Loucy (cell line): ENCODE data around the gene MDGA2.
"Not testable (repeated sequence)": the region's sequence is repeated elsewhere in the genome, so short reads cannot be mapped to it uniquely, and the experiment has no call there.

ENCODE experiments used
- H2AFZ ChIP-seq: fragments of 200-600 bp; sonication (generic); 2 replicates; pipeline ENCODE4 v1.6.0; 2016; ENCODE audit warnings: antibody characterized with exemption, mild to moderate bottlenecking, low read length, moderate library complexity
- H3F3A ChIP-seq: fragments of 200-600 bp; 2 replicates; pipeline ENCODE4 v1.6.0; 2016; ENCODE audit warnings: antibody characterized with exemption, low read depth, mild to moderate bottlenecking
- H3K27me3 ChIP-seq: fragments of 200-600 bp; sonication (generic); 2 replicates; pipeline ENCODE4 v1.6.1; 2014; ENCODE audit warnings: low read length, mild to moderate bottlenecking; ENCODE audit not compliant: insufficient read depth, poor library complexity, severe bottlenecking
- H3K36me3 ChIP-seq: fragments of 200-600 bp; sonication (generic); 2 replicates; pipeline ENCODE4 v1.6.1; 2016; ENCODE audit warnings: low read length; ENCODE audit not compliant: insufficient read depth
- H3K4me1 ChIP-seq: fragments of 200-600 bp; sonication (generic); 2 replicates; pipeline ENCODE4 v1.5.1; 2014; ENCODE audit warnings: low read length, mild to moderate bottlenecking; ENCODE audit not compliant: insufficient read depth, poor library complexity, severe bottlenecking
- H3K4me2 ChIP-seq: fragments of 200-600 bp; sonication (generic); 2 replicates; pipeline ENCODE4 v1.6.0; 2014; ENCODE audit warnings: antibody characterized with exemption, low read length, low read depth, mild to moderate bottlenecking; ENCODE audit not compliant: poor library complexity, severe bottlenecking
- H3K4me3 ChIP-seq: fragments of 200-600 bp; sonication (generic); 2 replicates; pipeline ENCODE4 v1.5.1; 2014; ENCODE audit warnings: low read length, mild to moderate bottlenecking, mixed read lengths; ENCODE audit not compliant: poor library complexity, severe bottlenecking
- H3K79me2 ChIP-seq: fragments of 200-600 bp; sonication (generic); 2 replicates; pipeline ENCODE4 v1.6.1; 2014; ENCODE audit warnings: low read length; ENCODE audit not compliant: insufficient read depth
- H3K9ac ChIP-seq: fragments of 200-600 bp; sonication (generic); 2 replicates; pipeline ENCODE4 v1.6.0; 2014; ENCODE audit warnings: mild to moderate bottlenecking, low read depth, low read length, moderate library complexity; ENCODE audit not compliant: poor library complexity, severe bottlenecking
- H3K9me2 ChIP-seq: fragments of 200-600 bp; sonication (generic); replicated peaks from 2 replicates; pipeline ENCODE4 v1.6.1; 2016; ENCODE audit warnings: low read depth, low read length, mixed read lengths
- H3K9me3 ChIP-seq: fragments of 200-600 bp; sonication (generic); 2 replicates; pipeline ENCODE4 v1.6.1; 2014; ENCODE audit warnings: mild to moderate bottlenecking, antibody characterized with exemption, low read length, low read depth; ENCODE audit not compliant: insufficient read depth
- H4K20me1 ChIP-seq: fragments of 200-600 bp; sonication (generic); 2 replicates; pipeline ENCODE4 v1.6.0; 2014; ENCODE audit warnings: antibody characterized with exemption, low read length, mild to moderate bottlenecking; ENCODE audit not compliant: insufficient read depth, poor library complexity, severe bottlenecking
- CTCF ChIP-seq: fragments of 200-600 bp; sonication (generic); conservative IDR thresholded peaks from 2 replicates; pipeline ENCODE4 v1.5.1; 2014; ENCODE audit warnings: mild to moderate bottlenecking, antibody characterized with exemption, low read length
- EZH2phosphoT487 ChIP-seq: fragments of 200-600 bp; IDR thresholded peaks from 2 replicates; pipeline ENCODE4 v1.6.1; 2018; ENCODE audit warnings: antibody characterized with exemption, mild to moderate bottlenecking, moderate library complexity, borderline replicate concordance

Gene MDGA2

GRCh38 chr14:47626151-47627035, 49.0 kb downstream of the MDGA2 start:
- Histone ChIP-seq H3K9me2 (no peaks in the 10 kb centered on the region), H3K79me2 (no peaks in the 10 kb centered on the region), H3K4me1 (no peaks in the 10 kb centered on the region), H3K9me3 (no peaks in the 10 kb centered on the region; the same call in 1 of the 2 replicates), H3K36me3 (no peaks in the 10 kb centered on the region), H3K4me2 (no peak overlapping the region), H3K9ac (no peak overlapping the region), H2AFZ (no peak overlapping the region), H3K4me3 (no peak overlapping the region), H4K20me1 (no peaks in the 10 kb centered on the region), H3F3A (no peaks in the 10 kb centered on the region), H3K27me3 (no peaks in the 10 kb centered on the region)
- TF ChIP-seq EZH2phosphoT487: no peak
- no peak for TF ChIP-seq CTCF

GRCh38 chr14:47624126-47624525, 51.3 kb downstream of the MDGA2 start:
- not testable (repeated sequence) for H3K9ac ChIP-seq, H4K20me1 ChIP-seq, H3K4me3 ChIP-seq, H3K79me2 ChIP-seq, H2AFZ ChIP-seq, H3K9me3 ChIP-seq, H3K9me2 ChIP-seq, H3K4me2 ChIP-seq, H3K4me1 ChIP-seq, H3K36me3 ChIP-seq, H3K27me3 ChIP-seq, H3F3A ChIP-seq

GRCh38 chr14:47619392-47619791, 56.0 kb downstream of the MDGA2 start:
- Histone ChIP-seq H3K9me3 (no peaks in the 10 kb centered on the region), H4K20me1 (no peaks in the 10 kb centered on the region), H3K79me2 (no peaks in the 10 kb centered on the region), H3K27me3 (no peaks in the 10 kb centered on the region), H3K9ac (no peak overlapping the region), H3K36me3 (no peaks in the 10 kb centered on the region), H3K4me1 (no peaks in the 10 kb centered on the region), H3K4me2 (no peak overlapping the region), H3F3A (no peaks in the 10 kb centered on the region), H2AFZ (no peak overlapping the region), H3K9me2 (no peaks in the 10 kb centered on the region), H3K4me3 (no peak overlapping the region)
- TF ChIP-seq EZH2phosphoT487 (no peak), CTCF (no peak)

GRCh38 chr14:47606566-47606965, 68.8 kb downstream of the MDGA2 start:
- Histone ChIP-seq H3K9ac (no peak overlapping the region), H3K4me1 (no peaks in the 10 kb centered on the region), H3K4me3 (no peak overlapping the region), H3K27me3 (no peaks in the 10 kb centered on the region), H3K9me2 (no peaks in the 10 kb centered on the region), H4K20me1 (no peaks in the 10 kb centered on the region), H2AFZ (no peak overlapping the region), H3K79me2 (no peaks in the 10 kb centered on the region), H3K4me2 (no peak overlapping the region), H3F3A (no peaks in the 10 kb centered on the region), H3K9me3 (no peaks in the 10 kb centered on the region; the same call in 1 of the 2 replicates), H3K36me3 (no peaks in the 10 kb centered on the region)
- no peak for TF ChIP-seq CTCF
- no peak for TF ChIP-seq EZH2phosphoT487
